Activated T-helper 2 cell treated with anti-CD3 and anti-CD28 coated beads, Interferon-gamma antibody, Interleukin-2, Interleukin-4, amounts not matched to agents 10 μg/mL and 5 μg/mL and 100 μg/mL, durations not matched to agents 14 hours and 24 hours and 36 hours (primary cell): Measurements from ENCODE around the gene PLEKHG5. TPM values are rescaled to one million over a fixed set of nuclear protein-coding genes. Genes with fewer than 3 reads are reported as not detected.

Experiments used
- DNase-seq: peaks from one replicate; pipeline ENCODE4 v3.0.0; 2021; ENCODE audit warnings: low spot score
- H3K27ac Mint-ChIP-seq: one replicate; pipeline ENCODE4 v1.8.0; 2021; ENCODE audit warnings: mixed read lengths
- H3K27me3 Mint-ChIP-seq: one replicate; pipeline ENCODE4 v1.8.0; 2021; ENCODE audit warnings: low read depth, mixed read lengths
- H3K36me3 Mint-ChIP-seq: one replicate; pipeline ENCODE4 v1.8.0; 2021; ENCODE audit warnings: low read depth, mixed read lengths
- H3K4me1 Mint-ChIP-seq: one replicate; pipeline ENCODE4 v1.8.0; 2021; ENCODE audit warnings: low read depth, mixed read lengths
- H3K4me3 Mint-ChIP-seq: one replicate; pipeline ENCODE4 v1.8.0; 2021; ENCODE audit warnings: low read depth, mild to moderate bottlenecking, moderate library complexity, mixed read lengths
- H3K9me3 Mint-ChIP-seq: one replicate; pipeline ENCODE4 v1.8.0; 2021; ENCODE audit warnings: mixed read lengths
- intact Hi-C: fragments of 100-400 bp; cut with micrococcal nuclease; formaldehyde crosslinking; loops from one replicate; pipeline ENCODE4 v1.15.1; 2023
- total RNA-seq: library from RNA; stranded (reverse); gene quantifications from 2 replicates; pipeline ENCODE4 v1.2.3, GENCODE V29; 2022

Gene PLEKHG5
- total RNA-seq, 1 donor from 2014 or later: 1.6 TPM

GRCh38 chr1:6517435-6517851 is 26.0 kb upstream of the PLEKHG5 start:
- no peaks in the 10 kb centered on the region for H3K36me3 Mint-ChIP-seq
- no peak for DNase-seq
- no peaks in the 10 kb centered on the region for H3K9me3 Mint-ChIP-seq
- no peak overlapping the region for H3K4me3 Mint-ChIP-seq
- no peaks in the 10 kb centered on the region for H3K27me3 Mint-ChIP-seq
- intact Hi-C loops: no loop called here
- no peak overlapping the region for H3K27ac Mint-ChIP-seq
- H3K4me1 Mint-ChIP-seq: peaks cover 3% of the 10 kb centered on the region

- H3K36me3 Mint-ChIP-seq: no peaks in the 10 kb centered on the region
- no peaks in the 10 kb centered on the region for H3K4me1 Mint-ChIP-seq
- no peak overlapping the region for H3K4me3 Mint-ChIP-seq
- no peak for DNase-seq
- no peaks in the 10 kb centered on the region for H3K27me3 Mint-ChIP-seq
- H3K9me3 Mint-ChIP-seq: no peaks in the 10 kb centered on the region
- no peak overlapping the region for H3K27ac Mint-ChIP-seq
- intact Hi-C loops: no loop called here
Measured at GRCh38 chr1:6515771-6516170, 24.3 kb upstream of the PLEKHG5 start.

- Mint-ChIP-seq H3K4me3 (no peak overlapping the region), H3K9me3 (no peaks in the 10 kb centered on the region), H3K4me1 (no peaks in the 10 kb centered on the region), H3K27ac (no peak overlapping the region), H3K27me3 (no peaks in the 10 kb centered on the region), H3K36me3 (no peaks in the 10 kb centered on the region)
- intact Hi-C loops: no loop called here
- DNase-seq: no peak
Measured at GRCh38 chr1:6513320-6513801, 21.9 kb upstream of the PLEKHG5 start.

- H3K9me3 Mint-ChIP-seq: no peaks in the 10 kb centered on the region
- H3K27ac Mint-ChIP-seq: no peak overlapping the region
- no peaks in the 10 kb centered on the region for H3K27me3 Mint-ChIP-seq
- H3K4me1 Mint-ChIP-seq: no peaks in the 10 kb centered on the region
- DNase-seq: no peak
- H3K4me3 Mint-ChIP-seq: no peak overlapping the region
- H3K36me3 Mint-ChIP-seq: no peaks in the 10 kb centered on the region
- intact Hi-C loops: no loop called here
Measured at GRCh38 chr1:6512908-6513280, 21.4 kb upstream of the PLEKHG5 start.

GRCh38 chr1:6512245-6512907 is 20.9 kb upstream of the PLEKHG5 start:
- intact Hi-C loops: no loop called here
- no peak for DNase-seq
- H3K4me3 Mint-ChIP-seq: no peak overlapping the region
- no peaks in the 10 kb centered on the region for H3K4me1 Mint-ChIP-seq
- H3K36me3 Mint-ChIP-seq: no peaks in the 10 kb centered on the region
- no peaks in the 10 kb centered on the region for H3K27me3 Mint-ChIP-seq
- no peak overlapping the region for H3K27ac Mint-ChIP-seq
- H3K9me3 Mint-ChIP-seq: no peaks in the 10 kb centered on the region

GRCh38 chr1:6511561-6512244 is 20.2 kb upstream of the PLEKHG5 start:
- no peak for DNase-seq
- intact Hi-C loops: no loop called here
- Mint-ChIP-seq H3K27ac (no peak overlapping the region), H3K27me3 (no peaks in the 10 kb centered on the region), H3K9me3 (no peaks in the 10 kb centered on the region), H3K4me3 (no peak overlapping the region), H3K36me3 (no peaks in the 10 kb centered on the region), H3K4me1 (no peaks in the 10 kb centered on the region)

- H3K9me3 Mint-ChIP-seq: no peaks in the 10 kb centered on the region
- DNase-seq: no peak
- no peak overlapping the region for H3K4me3 Mint-ChIP-seq
- no peaks in the 10 kb centered on the region for H3K27me3 Mint-ChIP-seq
- no peak overlapping the region for H3K27ac Mint-ChIP-seq
- H3K36me3 Mint-ChIP-seq: no peaks in the 10 kb centered on the region
- no peaks in the 10 kb centered on the region for H3K4me1 Mint-ChIP-seq
- intact Hi-C loops: no loop called here
Measured at GRCh38 chr1:6511056-6511455, 19.6 kb upstream of the PLEKHG5 start.

GRCh38 chr1:6510493-6510892 is 19.0 kb upstream of the PLEKHG5 start:
- Mint-ChIP-seq H3K27ac (no peak overlapping the region), H3K36me3 (no peaks in the 10 kb centered on the region), H3K27me3 (no peaks in the 10 kb centered on the region), H3K4me1 (no peaks in the 10 kb centered on the region), H3K4me3 (no peak overlapping the region), H3K9me3 (no peaks in the 10 kb centered on the region)
- intact Hi-C loops: no loop called here
- DNase-seq: no peak

- H3K27me3 Mint-ChIP-seq: no peaks in the 10 kb centered on the region
- H3K4me3 Mint-ChIP-seq: no peak overlapping the region
- no peak overlapping the region for H3K27ac Mint-ChIP-seq
- intact Hi-C loops: no loop called here
- H3K4me1 Mint-ChIP-seq: no peaks in the 10 kb centered on the region
- no peaks in the 10 kb centered on the region for H3K36me3 Mint-ChIP-seq
- no peaks in the 10 kb centered on the region for H3K9me3 Mint-ChIP-seq
- no peak for DNase-seq
Measured at GRCh38 chr1:6509919-6510291, 18.4 kb upstream of the PLEKHG5 start.

- DNase-seq: no peak
- H3K27me3 Mint-ChIP-seq: no peaks in the 10 kb centered on the region
- no peaks in the 10 kb centered on the region for H3K9me3 Mint-ChIP-seq
- no peak overlapping the region for H3K4me3 Mint-ChIP-seq
- H3K4me1 Mint-ChIP-seq: no peaks in the 10 kb centered on the region
- no peaks in the 10 kb centered on the region for H3K36me3 Mint-ChIP-seq
- intact Hi-C loops: no loop called here
- H3K27ac Mint-ChIP-seq: no peak overlapping the region
Measured at GRCh38 chr1:6509220-6509918, 17.9 kb upstream of the PLEKHG5 start.

GRCh38 chr1:6508816-6509189 is 17.3 kb upstream of the PLEKHG5 start:
- no peaks in the 10 kb centered on the region for H3K9me3 Mint-ChIP-seq
- H3K4me3 Mint-ChIP-seq: no peak overlapping the region
- intact Hi-C loops: no loop called here
- H3K4me1 Mint-ChIP-seq: no peaks in the 10 kb centered on the region
- H3K27ac Mint-ChIP-seq: no peak overlapping the region
- no peaks in the 10 kb centered on the region for H3K27me3 Mint-ChIP-seq
- DNase-seq: no peak
- H3K36me3 Mint-ChIP-seq: no peaks in the 10 kb centered on the region

GRCh38 chr1:6508154-6508815 is 16.8 kb upstream of the PLEKHG5 start:
- no peak overlapping the region for H3K27ac Mint-ChIP-seq
- DNase-seq: no peak
- no peaks in the 10 kb centered on the region for H3K36me3 Mint-ChIP-seq
- no peak overlapping the region for H3K4me3 Mint-ChIP-seq
- intact Hi-C loops: no loop called here
- no peaks in the 10 kb centered on the region for H3K4me1 Mint-ChIP-seq
- H3K9me3 Mint-ChIP-seq: no peaks in the 10 kb centered on the region
- H3K27me3 Mint-ChIP-seq: no peaks in the 10 kb centered on the region

GRCh38 chr1:6507461-6507911 is 16.0 kb upstream of the PLEKHG5 start:
- no peak for DNase-seq
- no peak overlapping the region for H3K27ac Mint-ChIP-seq
- no peak overlapping the region for H3K4me3 Mint-ChIP-seq
- no peaks in the 10 kb centered on the region for H3K36me3 Mint-ChIP-seq
- no peaks in the 10 kb centered on the region for H3K9me3 Mint-ChIP-seq
- no peaks in the 10 kb centered on the region for H3K4me1 Mint-ChIP-seq
- intact Hi-C loops: no loop called here
- no peaks in the 10 kb centered on the region for H3K27me3 Mint-ChIP-seq
